ENCODE results near the gene ARHGAP30.

DNA sequence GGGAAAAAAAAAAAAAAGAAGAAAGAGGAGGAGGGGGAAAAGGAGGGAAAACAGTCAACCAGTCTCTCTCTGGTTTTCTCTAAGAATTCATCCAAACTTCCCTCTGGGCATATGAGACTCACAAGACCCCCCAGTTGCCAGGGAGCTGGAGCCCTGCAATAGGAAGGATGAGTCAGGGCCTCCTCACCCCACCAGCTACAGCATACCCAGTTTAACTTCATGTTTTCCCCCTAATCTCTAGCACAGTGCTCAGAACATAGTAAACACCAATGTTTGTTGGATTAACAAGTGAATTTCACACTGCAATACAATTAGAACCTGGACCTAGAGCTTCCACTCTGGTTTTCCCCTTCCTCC is 56.6 kb downstream of the ARHGAP30 start:
- TF ChIP-seq CTCF (IDR thresholded peaks at IDR 0.05) = no peak
- no peak for TF ChIP-seq POLR2AphosphoS5 (IDR thresholded peaks at IDR 0.05)
- TF ChIP-seq POLR2A (IDR thresholded peaks at IDR 0.05) = no peak
- TF ChIP-seq EP300 (IDR thresholded peaks at IDR 0.05) = no peak
